IPS-NIHi7 (cell line): ENCODE data around the gene ZNF586.
"Not testable (repeated sequence)": the region's sequence is repeated elsewhere in the genome, so short reads cannot be mapped to it uniquely, and the experiment has no call there.

Experiments
- DNase-seq: peaks from one replicate; pipeline ENCODE4 v3.0.0; 2012; ENCODE audit warnings: mixed read lengths; ENCODE audit errors: extremely low spot score

Gene ZNF586

GRCh38 chr19:57823155-57823554 lies 53.7 kb downstream of the ZNF586 start:
- DNase-seq = not testable (repeated sequence)

GRCh38 chr19:57823608-57824007 lies 54.1 kb downstream of the ZNF586 start:
- DNase-seq = not testable (repeated sequence)

- DNase-seq = no peak
Observed at GRCh38 chr19:57825511-57825910, 56.0 kb downstream of the ZNF586 start.

- DNase-seq = no peak
Observed at GRCh38 chr19:57829316-57829715, 59.8 kb downstream of the ZNF586 start.

GRCh38 chr19:57830071-57830602 lies 60.7 kb downstream of the ZNF586 start, which contains the start of gene ZNF587B:
TSS of gene ZNF587B (plus strand) at chr19:57830299. CDS start at chr19:57830529, 230 bp downstream.
- peak; percentile 84 for DNase-seq
